Activated naive CD4-positive, alpha-beta T cell treated with anti-CD3 and anti-CD28 coated beads, Interleukin-2, amount 10 ng/mL, durations not matched to agents 7 days and 5 days (primary cell): ENCODE measurements around the gene ULK1.

Source experiments
- CTCF ChIA-PET: fragments of 350-600 bp; sonication (Branson Sonifier 250); formaldehyde crosslinking; loops from one replicate; lab custom pipeline; 2021; ENCODE audit warnings: antibody characterized with exemption; lab: Charles Lee
- DNase-seq: peaks from one replicate; pipeline ENCODE4 v3.0.0-alpha.2; 2020
- H3K27ac Mint-ChIP-seq: one replicate; pipeline ENCODE4 v1.8.0; 2021; ENCODE audit warnings: mild to moderate bottlenecking, moderate library complexity, mixed read lengths
- H3K27me3 Mint-ChIP-seq: one replicate; pipeline ENCODE4 v1.8.0; 2021; ENCODE audit warnings: mild to moderate bottlenecking, mixed read lengths
- H3K36me3 Mint-ChIP-seq: one replicate; pipeline ENCODE4 v1.8.0; 2021; ENCODE audit warnings: mixed read lengths
- H3K4me1 Mint-ChIP-seq: one replicate; pipeline ENCODE4 v1.8.0; 2021; ENCODE audit warnings: mixed read lengths
- H3K4me3 Mint-ChIP-seq: one replicate; pipeline ENCODE4 v1.8.0; 2021; ENCODE audit warnings: mild to moderate bottlenecking, moderate library complexity, mixed read lengths
- H3K9me3 Mint-ChIP-seq: one replicate; pipeline ENCODE4 v1.8.0; 2021; ENCODE audit warnings: mixed read lengths

ULK1 gene

DNA sequence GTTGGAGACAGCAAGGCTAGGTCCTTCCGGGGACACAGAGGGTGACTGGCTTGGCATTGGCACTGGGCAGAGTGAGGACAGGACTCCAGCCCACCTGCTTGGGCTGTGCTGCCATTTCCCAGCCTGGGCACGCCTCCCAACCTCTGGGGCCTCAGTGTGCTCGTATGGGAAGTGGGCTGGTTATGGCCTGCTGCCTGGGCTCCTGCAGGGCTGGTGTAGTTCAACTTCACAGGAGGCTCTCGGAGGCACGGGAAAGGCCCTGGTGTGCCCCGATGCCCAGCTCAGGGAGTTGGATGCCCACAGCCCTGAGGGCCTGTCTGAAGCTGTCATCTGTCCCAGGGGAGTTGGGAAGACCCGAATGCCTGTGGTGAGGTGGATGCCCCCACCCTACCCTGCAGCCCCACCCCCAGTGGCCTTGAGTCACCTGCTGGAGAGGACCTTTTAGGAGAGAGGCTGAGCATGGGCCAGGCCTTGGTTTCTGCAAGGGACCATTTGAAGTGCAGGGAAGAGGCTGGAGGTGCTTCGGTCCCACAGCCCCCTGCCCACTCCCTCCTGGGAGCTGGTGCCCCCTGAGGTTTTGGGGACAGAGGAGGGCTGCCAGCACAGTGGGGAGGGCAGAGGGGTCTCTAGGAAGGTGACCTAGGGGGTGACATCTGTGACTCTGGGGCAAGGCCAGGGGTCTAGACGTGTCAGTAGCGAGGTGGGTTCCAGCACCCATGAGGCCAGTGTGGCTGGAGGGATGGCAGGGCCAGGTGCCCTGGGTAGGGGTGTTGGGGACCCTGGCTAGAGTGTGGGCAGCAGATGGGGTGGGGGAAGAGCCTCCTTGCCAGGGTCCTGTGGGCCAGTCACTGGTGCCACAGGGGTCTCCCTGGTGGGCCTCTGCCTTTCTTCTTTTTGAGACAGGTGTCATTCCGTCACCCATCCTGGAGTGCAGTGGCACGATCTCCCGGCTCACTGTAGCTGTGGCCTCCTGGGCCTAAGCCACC lies 9.1 kb downstream of the ULK1 start:
- DNase-seq, result no peak
- Mint-ChIP-seq H3K9me3 (no peaks in the 10 kb centered on the region), H3K36me3 (no peaks in the 10 kb centered on the region), H3K4me3 (no peak overlapping the region), H3K4me1 (peaks cover 13% of the 10 kb centered on the region), H3K27ac (no peak overlapping the region), H3K27me3 (no peaks in the 10 kb centered on the region)
- CTCF ChIA-PET, result no interaction called here

DNA sequence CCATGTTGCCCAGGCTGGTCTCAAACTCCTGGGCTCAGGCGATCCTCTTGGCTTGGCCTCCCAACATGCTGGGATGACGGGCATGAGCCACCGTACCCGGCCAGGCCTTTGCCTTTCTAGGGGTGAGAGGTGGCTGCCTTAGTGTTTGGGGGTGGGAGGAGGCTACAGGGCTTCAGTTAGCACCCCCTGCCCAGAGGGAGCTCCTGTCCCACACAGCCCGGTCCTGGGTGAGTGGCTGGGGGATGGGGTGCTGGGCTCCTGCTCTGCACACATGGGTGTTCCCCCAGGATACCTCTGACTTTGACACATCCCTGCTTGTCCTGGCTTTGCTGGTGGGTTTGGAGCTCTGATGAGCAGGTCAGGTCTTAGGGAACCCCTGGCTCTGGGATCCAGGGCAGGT lies 9.9 kb downstream of the ULK1 start:
- Mint-ChIP-seq H3K4me3 (no peak overlapping the region), H3K36me3 (peaks cover 3% of the 10 kb centered on the region), H3K4me1 (peaks cover 13% of the 10 kb centered on the region), H3K27me3 (no peaks in the 10 kb centered on the region), H3K27ac (no peak overlapping the region), H3K9me3 (no peaks in the 10 kb centered on the region)
- DNase-seq, result no peak
- CTCF ChIA-PET, result no interaction called here

DNA sequence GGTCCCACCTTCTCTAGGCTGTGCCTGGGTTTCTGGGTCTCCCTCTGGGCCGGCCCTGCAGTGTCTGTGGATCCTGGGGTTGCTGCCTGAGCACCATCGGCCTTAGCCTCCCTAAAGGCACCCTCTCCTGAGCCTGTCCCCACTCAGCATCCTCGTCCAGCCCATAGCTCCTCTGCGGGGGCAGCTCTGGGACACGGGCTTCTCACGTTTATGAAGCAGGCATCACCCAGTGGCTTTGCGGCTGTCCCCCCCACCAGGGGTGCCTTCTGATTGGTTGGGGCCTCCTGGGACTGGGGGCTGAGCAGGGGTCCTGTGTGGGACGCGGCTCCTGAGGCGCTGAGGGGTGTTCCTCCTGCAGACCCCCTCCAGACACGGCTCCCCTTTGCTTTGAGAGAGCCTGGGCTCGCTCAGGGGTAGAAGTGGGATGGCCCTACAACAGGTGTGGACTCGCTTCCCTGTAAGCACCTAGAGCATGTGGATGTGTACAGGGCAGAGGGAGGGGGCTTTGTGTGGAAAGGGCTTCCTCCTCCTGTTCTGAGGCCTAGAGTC lies 10.7 kb downstream of the ULK1 start:
- Mint-ChIP-seq H3K9me3 (no peaks in the 10 kb centered on the region), H3K4me3 (no peak overlapping the region), H3K27ac (no peak overlapping the region), H3K27me3 (no peaks in the 10 kb centered on the region), H3K36me3 (peaks cover 3% of the 10 kb centered on the region), H3K4me1 (peaks cover 11% of the 10 kb centered on the region)
- CTCF ChIA-PET, result no interaction called here
- DNase-seq, result no peak

DNA sequence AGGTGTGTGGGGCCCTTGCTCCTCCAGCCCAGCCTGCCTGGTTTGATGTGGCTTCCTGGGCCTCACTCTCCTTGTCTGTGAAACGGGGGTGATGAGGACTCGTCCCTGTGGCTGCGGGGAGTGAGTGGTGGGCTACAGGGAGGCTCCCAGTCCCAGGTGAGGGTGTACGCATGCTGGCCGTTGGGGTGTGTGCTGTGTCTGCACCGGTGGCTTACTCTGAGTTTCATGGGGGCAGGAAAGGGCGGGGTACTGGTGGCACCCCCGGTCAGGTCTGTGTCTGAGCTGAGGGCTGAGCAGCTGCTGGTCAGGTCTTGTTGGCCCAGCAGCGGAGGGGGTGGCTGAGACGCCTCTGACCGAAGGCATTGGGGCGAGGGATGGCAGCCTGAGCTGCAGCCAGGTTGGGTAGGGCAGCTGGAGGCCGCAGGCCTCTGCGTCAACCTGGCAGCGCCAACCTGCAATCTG lies 11.2 kb downstream of the ULK1 start:
- no peak for DNase-seq
- no peak overlapping the region for H3K27ac Mint-ChIP-seq
- H3K27me3 Mint-ChIP-seq, result no peaks in the 10 kb centered on the region

DNA sequence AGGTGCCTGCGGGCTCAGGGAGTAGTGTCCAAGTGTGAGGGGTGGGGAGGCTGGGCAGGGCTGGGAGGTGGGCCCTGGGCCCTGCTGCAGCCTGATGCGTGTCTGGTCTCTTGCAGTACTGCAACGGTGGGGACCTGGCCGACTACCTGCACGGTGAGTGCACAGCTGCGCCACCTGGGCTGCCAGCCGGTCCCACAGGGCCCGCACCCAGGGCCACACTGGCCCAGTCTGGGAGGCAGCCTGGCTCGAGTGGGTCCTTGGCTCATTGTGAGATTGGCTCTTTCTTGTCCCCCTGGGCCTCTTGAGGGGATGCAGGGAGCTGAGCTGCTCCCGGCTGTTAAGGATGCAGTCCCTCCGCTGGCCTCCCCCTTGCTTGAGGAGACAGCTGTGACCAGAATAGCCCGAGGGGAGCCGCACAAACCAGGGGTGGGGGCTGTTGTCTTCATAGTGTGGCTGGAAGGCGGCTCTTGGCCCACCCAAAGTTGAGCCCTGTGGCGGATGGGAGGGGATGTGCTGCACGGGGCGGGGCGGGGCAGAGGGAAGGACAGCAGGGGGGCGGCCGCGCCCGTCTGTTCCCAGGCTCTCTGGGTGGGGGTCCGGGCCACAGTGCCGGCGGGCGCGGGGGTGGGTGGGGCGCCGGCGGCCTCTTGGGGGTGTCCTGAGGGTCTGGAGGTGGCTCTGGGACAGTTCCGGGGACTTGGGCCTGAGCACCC lies 13.1 kb downstream of the ULK1 start:
- no peak for DNase-seq
- no peak overlapping the region for H3K4me3 Mint-ChIP-seq
- H3K4me1 Mint-ChIP-seq, result peaks cover 9% of the 10 kb centered on the region
- no peaks in the 10 kb centered on the region for H3K9me3 Mint-ChIP-seq
- CTCF ChIA-PET, result no interaction called here
- no peaks in the 10 kb centered on the region for H3K27me3 Mint-ChIP-seq
- no peak overlapping the region for H3K27ac Mint-ChIP-seq
- H3K36me3 Mint-ChIP-seq, result peaks cover 3% of the 10 kb centered on the region

More for the DNA sequence above, 11.2 kb downstream of the ULK1 start:
- H3K4me3 Mint-ChIP-seq, result no peak overlapping the region
- peaks cover 9% of the 10 kb centered on the region for H3K4me1 Mint-ChIP-seq
- no peaks in the 10 kb centered on the region for H3K9me3 Mint-ChIP-seq
- peaks cover 3% of the 10 kb centered on the region for H3K36me3 Mint-ChIP-seq
- CTCF ChIA-PET, result no interaction called here

DNA sequence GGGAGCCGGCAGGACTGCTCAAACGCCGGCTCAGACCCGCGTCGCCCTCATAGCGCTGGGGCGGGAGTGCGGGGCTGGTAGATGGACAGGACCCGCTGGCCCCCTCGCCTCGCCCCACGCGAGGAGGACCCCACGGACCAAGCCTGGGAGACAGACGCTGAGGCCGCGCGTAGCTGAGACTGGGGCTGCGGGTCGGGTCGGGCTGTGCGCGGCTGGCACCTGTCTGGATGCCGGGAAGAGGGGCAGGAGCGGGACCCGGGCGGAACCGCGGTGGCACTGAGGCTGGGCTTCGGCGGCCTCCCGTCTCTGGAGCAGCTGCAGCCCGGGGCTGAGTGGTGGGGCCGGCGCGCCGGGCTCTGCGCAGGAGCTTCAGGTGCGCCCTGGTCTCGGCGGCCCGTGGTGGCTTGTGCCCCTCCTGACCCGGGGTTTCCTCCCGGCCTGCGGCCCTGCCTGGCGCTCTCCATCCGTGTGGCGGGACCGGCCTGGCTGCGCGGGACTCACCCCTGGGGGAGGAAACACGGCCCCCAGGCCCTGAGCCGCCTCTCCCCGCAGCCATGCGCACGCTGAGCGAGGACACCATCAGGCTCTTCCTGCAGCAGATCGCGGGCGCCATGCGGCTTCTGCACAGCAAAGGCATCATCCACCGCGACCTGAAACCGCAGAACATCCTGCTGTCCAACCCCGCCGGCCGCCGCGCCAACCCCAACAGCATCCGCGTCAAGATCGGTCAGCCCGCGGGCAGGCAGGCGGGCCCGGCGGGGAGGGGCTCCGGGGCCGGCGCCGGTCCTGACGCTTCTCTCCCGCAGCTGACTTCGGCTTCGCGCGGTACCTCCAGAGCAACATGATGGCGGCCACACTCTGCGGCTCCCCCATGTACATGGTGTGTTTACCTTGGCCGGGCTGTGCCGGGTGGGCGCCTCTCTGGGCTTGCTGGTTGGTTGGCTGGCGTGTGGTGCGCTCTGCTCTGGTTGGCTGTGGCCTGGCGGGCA lies 14.0 kb downstream of the ULK1 start:
- Mint-ChIP-seq H3K36me3 (peaks cover 3% of the 10 kb centered on the region), H3K4me1 (peaks cover 9% of the 10 kb centered on the region), H3K9me3 (no peaks in the 10 kb centered on the region), H3K27ac (no peak overlapping the region), H3K27me3 (no peaks in the 10 kb centered on the region), H3K4me3 (no peak overlapping the region)
- no peak for DNase-seq
- CTCF ChIA-PET, result no interaction called here

DNA sequence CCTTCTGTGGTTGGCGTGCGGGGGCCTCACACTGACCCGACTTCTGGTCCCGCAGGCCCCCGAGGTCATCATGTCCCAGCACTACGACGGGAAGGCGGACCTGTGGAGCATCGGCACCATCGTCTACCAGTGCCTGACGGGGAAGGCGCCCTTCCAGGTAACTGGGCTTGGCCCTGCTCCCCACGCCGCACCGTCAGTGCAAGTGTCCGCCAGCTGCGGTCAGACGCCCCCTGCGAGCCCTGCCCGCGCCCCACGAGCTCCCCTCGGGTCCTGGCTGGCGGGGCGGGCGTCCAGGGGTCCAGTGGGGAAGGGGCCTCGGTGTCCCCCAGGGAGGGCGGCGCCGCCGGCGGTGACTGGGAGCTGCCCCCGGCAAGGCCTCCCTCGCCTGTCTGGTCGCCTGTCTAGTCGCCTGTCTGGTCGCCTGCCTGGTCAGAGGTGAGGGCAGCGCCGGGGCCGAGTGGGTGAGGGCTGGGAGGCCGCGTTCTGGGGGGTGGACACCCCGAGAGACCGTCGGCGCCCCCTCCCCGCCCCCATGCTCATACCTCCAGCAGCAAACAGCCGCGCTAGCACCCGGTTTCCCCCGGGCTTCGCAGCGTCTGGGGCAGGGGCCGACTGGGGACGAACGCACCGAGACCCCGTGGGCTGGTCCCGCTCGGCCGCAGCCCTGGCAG lies 14.8 kb downstream of the ULK1 start:
- Mint-ChIP-seq H3K4me3 (no peak overlapping the region), H3K4me1 (peaks cover 9% of the 10 kb centered on the region), H3K27me3 (no peaks in the 10 kb centered on the region), H3K36me3 (peaks cover 3% of the 10 kb centered on the region), H3K27ac (no peak overlapping the region), H3K9me3 (no peaks in the 10 kb centered on the region)
- CTCF ChIA-PET, result no interaction called here
- no peak for DNase-seq

DNA sequence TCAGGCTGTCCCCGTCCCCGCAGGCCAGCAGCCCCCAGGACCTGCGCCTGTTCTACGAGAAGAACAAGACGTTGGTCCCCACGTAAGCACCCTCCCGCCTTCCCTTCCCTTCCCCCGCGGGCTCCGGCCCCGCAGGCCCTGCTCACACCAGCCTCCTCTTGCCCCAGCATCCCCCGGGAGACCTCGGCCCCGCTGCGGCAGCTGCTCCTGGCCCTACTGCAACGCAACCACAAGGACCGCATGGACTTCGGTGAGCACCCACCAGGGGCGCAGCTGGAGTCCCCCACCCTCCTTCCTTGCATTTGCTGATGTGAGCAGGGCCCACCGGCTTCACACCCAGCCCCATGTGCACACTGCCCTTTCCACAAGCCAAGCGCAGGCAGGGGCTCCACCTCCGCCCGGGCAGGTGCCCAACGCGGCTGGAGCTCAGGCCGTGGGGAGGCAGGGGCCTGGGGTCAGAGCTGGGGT lies 15.4 kb downstream of the ULK1 start:
- no peaks in the 10 kb centered on the region for H3K9me3 Mint-ChIP-seq
- H3K4me3 Mint-ChIP-seq, result no peak overlapping the region
- H3K4me1 Mint-ChIP-seq, result peaks cover 9% of the 10 kb centered on the region
- no peak overlapping the region for H3K27ac Mint-ChIP-seq
- DNase-seq, result no peak
- CTCF ChIA-PET, result no interaction called here
- H3K27me3 Mint-ChIP-seq, result no peaks in the 10 kb centered on the region
- peaks cover 3% of the 10 kb centered on the region for H3K36me3 Mint-ChIP-seq

DNA sequence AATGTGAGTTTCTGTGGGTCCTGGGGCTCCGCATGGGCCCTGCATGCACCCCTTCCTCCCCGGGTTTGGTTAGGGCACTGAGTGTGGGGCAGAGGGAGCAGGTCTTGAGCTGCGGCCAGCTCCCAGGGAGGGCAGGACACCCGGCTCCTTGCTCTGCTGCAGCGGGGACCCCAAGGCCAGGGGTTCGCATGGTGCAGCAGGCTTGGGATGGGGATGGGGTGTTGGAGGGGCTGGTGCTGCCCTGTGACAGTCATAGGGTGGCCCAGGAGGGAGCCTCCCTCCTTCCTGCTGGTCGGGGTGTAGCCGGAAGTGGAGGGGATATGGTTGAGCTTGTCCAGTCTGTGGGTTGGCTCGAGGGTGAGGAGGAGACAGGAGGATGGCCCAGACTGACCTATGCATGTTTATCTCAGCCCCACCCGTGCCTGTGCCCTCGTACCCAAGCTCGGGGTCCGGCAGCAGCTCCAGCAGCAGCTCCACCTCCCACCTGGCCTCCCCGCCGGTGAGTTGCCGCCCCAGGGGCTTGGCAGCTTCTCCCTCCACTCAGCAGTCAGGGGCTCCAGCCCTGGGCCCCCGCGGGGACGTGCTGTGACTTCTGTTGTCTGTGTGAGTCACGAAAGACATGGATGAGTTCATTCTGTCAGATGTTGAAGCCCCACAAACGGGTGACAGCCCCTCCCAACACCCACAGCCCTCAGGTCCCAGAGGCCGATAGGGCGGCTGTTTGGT lies 16.0 kb downstream of the ULK1 start:
- Mint-ChIP-seq H3K36me3 (peaks cover 3% of the 10 kb centered on the region), H3K4me3 (no peak overlapping the region), H3K9me3 (no peaks in the 10 kb centered on the region), H3K27ac (no peak overlapping the region), H3K27me3 (no peaks in the 10 kb centered on the region), H3K4me1 (peaks cover 4% of the 10 kb centered on the region)
- DNase-seq, result no peak
- CTCF ChIA-PET, result no interaction called here

DNA sequence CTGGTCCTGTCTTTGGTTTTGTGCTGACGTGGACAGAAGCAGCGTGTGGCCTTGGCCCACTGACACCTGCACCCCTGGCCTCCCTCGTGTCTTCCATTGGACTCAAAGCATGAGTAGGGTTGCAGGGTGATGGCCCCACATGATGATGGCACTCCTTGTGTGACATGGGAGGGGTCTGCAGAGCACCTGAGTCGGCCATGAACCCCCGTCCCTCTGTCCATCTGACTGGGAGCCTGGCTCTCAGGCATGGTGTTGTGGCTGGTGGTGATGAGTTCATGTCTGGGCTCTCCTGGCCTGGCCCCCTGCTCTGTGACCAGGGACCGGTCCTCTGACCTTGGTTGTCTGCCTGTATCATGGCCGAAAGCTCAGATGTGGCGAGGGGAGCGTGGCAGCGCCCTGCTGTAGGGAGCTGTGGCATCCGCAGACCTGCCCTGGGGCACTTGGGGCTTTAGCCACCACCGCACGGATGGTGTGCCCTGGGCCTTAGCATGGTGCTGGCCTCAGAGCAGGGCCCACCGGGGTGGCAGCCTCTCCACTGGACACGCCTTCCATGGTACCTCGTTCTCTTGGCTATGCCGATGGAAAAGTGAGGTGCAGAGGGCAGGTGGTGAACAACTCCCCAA lies 16.7 kb downstream of the ULK1 start:
- Mint-ChIP-seq H3K4me1 (no peaks in the 10 kb centered on the region), H3K27me3 (no peaks in the 10 kb centered on the region), H3K27ac (no peak overlapping the region), H3K4me3 (no peak overlapping the region), H3K36me3 (peaks cover 3% of the 10 kb centered on the region), H3K9me3 (no peaks in the 10 kb centered on the region)
- no peak for DNase-seq
- CTCF ChIA-PET, result no interaction called here

DNA sequence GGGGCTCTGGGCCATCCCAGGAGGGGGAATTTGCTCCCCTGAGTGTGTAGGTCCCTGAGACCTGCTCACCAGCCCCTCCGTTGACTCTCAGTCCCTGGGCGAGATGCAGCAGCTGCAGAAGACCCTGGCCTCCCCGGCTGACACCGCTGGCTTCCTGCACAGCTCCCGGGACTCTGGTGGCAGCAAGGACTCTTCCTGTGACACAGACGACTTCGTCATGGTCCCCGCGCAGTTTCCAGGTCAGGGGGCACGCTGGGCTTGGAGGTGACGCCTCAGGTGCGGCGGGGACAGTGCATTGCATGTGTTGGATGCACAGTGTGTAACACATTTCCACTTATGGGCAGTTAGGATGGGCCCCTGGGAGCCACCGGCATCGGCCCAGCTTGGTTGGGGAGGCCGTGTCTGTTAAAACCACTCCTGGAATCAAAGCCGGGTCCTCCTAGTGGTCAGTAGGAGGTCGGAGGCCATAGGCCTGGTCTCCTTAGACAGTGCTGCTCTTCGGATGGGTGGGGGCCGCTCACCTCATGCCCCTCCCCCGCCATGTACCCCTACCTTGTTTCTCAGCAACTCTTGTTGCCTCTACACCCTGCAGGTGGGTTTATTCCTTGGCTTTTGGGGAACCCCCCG lies 17.5 kb downstream of the ULK1 start:
- Mint-ChIP-seq H3K27ac (no peak overlapping the region), H3K4me1 (no peaks in the 10 kb centered on the region), H3K4me3 (no peak overlapping the region), H3K27me3 (no peaks in the 10 kb centered on the region), H3K9me3 (no peaks in the 10 kb centered on the region), H3K36me3 (peaks cover 3% of the 10 kb centered on the region)
- CTCF ChIA-PET, result no interaction called here
- DNase-seq, result no peak
